ENCODE measurements around the gene TRIOBP.

DNA sequence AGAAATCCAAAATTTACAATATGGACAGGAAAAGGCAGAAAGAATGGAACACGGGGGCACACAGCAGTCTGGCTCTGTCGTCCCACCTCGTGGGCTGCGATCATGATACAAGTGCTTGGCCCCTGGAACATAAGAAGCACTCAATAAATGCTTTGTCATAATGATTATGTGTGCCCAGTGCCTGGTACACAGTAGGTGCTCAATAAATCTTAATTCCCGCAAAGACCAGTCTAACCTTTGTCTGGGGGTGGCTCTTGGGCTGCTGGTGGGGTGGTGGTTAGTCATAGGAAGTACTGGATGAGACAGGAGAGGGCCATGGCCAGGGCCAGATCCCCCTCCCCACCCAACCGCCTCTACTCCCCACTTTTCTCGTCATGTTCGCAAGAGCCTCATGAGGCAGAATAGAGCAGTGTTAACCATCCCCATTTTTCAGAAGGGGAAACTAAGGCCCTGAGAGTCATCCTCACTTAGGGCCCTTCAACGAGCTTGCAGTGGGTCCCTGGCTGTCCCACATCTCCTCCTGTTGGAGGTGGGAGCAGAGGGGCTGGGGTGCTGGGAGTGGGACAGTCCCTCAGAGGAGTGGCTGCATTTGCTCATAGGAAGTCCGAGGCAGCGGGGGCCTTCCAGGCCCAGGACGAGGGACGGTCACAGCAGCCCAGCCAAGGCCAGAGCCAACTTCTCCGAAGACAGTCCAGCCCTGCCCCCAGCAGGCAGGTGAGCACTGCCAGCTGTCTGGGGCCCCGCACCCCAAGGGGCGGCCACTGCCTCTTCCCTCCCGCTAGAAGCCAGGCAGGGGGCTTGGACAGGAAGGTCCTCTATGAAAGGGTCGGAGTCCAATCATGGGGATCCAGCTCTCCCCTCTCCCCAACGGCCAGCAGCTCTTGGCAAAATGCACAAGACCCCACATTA, 36.1 kb downstream of the TRIOBP start:
- TF ChIP-seq, protein P1, sequence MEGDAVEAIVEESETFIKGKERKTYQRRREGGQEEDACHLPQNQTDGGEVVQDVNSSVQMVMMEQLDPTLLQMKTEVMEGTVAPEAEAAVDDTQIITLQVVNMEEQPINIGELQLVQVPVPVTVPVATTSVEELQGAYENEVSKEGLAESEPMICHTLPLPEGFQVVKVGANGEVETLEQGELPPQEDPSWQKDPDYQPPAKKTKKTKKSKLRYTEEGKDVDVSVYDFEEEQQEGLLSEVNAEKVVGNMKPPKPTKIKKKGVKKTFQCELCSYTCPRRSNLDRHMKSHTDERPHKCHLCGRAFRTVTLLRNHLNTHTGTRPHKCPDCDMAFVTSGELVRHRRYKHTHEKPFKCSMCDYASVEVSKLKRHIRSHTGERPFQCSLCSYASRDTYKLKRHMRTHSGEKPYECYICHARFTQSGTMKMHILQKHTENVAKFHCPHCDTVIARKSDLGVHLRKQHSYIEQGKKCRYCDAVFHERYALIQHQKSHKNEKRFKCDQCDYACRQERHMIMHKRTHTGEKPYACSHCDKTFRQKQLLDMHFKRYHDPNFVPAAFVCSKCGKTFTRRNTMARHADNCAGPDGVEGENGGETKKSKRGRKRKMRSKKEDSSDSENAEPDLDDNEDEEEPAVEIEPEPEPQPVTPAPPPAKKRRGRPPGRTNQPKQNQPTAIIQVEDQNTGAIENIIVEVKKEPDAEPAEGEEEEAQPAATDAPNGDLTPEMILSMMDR (IDR thresholded peaks at IDR 0.05): no peak
- no peak for TF ChIP-seq POLR2A (IDR thresholded peaks at IDR 0.05)

Measured in Peyer's patch (tissue), 4 donors.